Measurements from ENCODE around the gene GPBAR1. TPM values are rescaled to one million over a fixed set of nuclear protein-coding genes. Genes with fewer than 3 reads are reported as not detected.
A peak's percentile ranks its signal among the peaks of the same experiment; 100 is the strongest.

Gene GPBAR1
- total and polyA plus RNA-seq, 2 experiments from 2014 or later = 0.44 TPM; not detected in 1

- TF ChIP-seq POLR2AphosphoS5 (IDR thresholded peaks at IDR 0.05; ENCODE audit: low read depth) = no peak
- no peak for TF ChIP-seq EZH2 (IDR thresholded peaks at IDR 0.05; ENCODE audit: low read depth, unreplicated experiment)
These were observed 37.8 kb upstream of the GPBAR1 start (continued) for GRCh38 chr2:218223046-218223445.

DNA sequence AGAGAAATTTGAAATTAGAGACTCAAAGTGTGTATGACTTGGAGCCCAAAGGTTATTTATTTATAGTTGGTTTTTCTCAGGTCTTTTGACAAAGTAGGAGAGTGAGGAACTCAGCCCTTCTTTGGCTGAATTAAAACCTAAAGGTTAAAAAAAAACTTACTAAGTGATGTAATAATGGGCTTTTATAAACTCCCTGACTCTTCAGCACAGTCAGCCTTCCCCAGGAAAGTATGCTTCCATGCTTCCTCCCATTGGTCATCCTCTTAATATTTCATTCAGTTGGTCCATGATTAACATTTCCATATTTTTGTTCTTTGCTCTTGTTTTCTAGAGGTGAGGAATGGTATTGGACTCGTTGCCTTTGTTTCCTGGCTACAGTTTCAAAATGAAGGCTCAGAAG lies 36.6 kb upstream of the GPBAR1 start:
- H3K36me3 ChIP-seq (ENCODE audit: insufficient read depth) = peaks cover 33% of the 10 kb centered on the region
- Mint-ChIP-seq H3K27me3 (ENCODE audit: insufficient read depth, low read depth, poor library complexity) (no peaks in the 10 kb centered on the region), H3K4me3 (no peak overlapping the region), H3K4me1 (peaks cover 10% of the 10 kb centered on the region), H3K27ac (peak overlapping the region; percentile 62), H3K9me3 (no peaks in the 10 kb centered on the region), H3K36me3 (ENCODE audit: low read depth) (peaks cover 63% of the 10 kb centered on the region)
- no peak overlapping the region for H3K4me3 ChIP-seq
- no peak overlapping the region for H2AFZ ChIP-seq
- H4K20me1 ChIP-seq (replicated peaks; ENCODE audit: insufficient read depth) = peaks cover 84% of the 10 kb centered on the region
- H3K9me2 ChIP-seq (ENCODE audit: insufficient read depth) = no peaks in the 10 kb centered on the region
- H3K27me3 ChIP-seq (ENCODE audit: insufficient read depth) = no peaks in the 10 kb centered on the region
- H3K4me2 ChIP-seq = no peak overlapping the region
- no peak overlapping the region for H3K27ac ChIP-seq (ENCODE audit: low read depth)
- no peaks in the 10 kb centered on the region; the same call in 1 of the 2 replicates for H3F3A ChIP-seq (replicated peaks; ENCODE audit: low read depth)
- peaks cover 16% of the 10 kb centered on the region for H3K4me1 ChIP-seq (ENCODE audit: insufficient read depth)
- TF ChIP-seq JUNB (IDR thresholded peaks at IDR 0.05; ENCODE audit: unreplicated experiment) = no peak
- no peak for TF ChIP-seq NANOG (IDR thresholded peaks at IDR 0.05; ENCODE audit: borderline replicate concordance)
- TF ChIP-seq ZNF331 (CRISPR knock-in tag; IDR thresholded peaks at IDR 0.05; ENCODE audit: low read depth) = no peak
- TF ChIP-seq EZH2 (IDR thresholded peaks at IDR 0.05; ENCODE audit: low read depth, unreplicated experiment) = no peak
- TF ChIP-seq, protein P1, sequence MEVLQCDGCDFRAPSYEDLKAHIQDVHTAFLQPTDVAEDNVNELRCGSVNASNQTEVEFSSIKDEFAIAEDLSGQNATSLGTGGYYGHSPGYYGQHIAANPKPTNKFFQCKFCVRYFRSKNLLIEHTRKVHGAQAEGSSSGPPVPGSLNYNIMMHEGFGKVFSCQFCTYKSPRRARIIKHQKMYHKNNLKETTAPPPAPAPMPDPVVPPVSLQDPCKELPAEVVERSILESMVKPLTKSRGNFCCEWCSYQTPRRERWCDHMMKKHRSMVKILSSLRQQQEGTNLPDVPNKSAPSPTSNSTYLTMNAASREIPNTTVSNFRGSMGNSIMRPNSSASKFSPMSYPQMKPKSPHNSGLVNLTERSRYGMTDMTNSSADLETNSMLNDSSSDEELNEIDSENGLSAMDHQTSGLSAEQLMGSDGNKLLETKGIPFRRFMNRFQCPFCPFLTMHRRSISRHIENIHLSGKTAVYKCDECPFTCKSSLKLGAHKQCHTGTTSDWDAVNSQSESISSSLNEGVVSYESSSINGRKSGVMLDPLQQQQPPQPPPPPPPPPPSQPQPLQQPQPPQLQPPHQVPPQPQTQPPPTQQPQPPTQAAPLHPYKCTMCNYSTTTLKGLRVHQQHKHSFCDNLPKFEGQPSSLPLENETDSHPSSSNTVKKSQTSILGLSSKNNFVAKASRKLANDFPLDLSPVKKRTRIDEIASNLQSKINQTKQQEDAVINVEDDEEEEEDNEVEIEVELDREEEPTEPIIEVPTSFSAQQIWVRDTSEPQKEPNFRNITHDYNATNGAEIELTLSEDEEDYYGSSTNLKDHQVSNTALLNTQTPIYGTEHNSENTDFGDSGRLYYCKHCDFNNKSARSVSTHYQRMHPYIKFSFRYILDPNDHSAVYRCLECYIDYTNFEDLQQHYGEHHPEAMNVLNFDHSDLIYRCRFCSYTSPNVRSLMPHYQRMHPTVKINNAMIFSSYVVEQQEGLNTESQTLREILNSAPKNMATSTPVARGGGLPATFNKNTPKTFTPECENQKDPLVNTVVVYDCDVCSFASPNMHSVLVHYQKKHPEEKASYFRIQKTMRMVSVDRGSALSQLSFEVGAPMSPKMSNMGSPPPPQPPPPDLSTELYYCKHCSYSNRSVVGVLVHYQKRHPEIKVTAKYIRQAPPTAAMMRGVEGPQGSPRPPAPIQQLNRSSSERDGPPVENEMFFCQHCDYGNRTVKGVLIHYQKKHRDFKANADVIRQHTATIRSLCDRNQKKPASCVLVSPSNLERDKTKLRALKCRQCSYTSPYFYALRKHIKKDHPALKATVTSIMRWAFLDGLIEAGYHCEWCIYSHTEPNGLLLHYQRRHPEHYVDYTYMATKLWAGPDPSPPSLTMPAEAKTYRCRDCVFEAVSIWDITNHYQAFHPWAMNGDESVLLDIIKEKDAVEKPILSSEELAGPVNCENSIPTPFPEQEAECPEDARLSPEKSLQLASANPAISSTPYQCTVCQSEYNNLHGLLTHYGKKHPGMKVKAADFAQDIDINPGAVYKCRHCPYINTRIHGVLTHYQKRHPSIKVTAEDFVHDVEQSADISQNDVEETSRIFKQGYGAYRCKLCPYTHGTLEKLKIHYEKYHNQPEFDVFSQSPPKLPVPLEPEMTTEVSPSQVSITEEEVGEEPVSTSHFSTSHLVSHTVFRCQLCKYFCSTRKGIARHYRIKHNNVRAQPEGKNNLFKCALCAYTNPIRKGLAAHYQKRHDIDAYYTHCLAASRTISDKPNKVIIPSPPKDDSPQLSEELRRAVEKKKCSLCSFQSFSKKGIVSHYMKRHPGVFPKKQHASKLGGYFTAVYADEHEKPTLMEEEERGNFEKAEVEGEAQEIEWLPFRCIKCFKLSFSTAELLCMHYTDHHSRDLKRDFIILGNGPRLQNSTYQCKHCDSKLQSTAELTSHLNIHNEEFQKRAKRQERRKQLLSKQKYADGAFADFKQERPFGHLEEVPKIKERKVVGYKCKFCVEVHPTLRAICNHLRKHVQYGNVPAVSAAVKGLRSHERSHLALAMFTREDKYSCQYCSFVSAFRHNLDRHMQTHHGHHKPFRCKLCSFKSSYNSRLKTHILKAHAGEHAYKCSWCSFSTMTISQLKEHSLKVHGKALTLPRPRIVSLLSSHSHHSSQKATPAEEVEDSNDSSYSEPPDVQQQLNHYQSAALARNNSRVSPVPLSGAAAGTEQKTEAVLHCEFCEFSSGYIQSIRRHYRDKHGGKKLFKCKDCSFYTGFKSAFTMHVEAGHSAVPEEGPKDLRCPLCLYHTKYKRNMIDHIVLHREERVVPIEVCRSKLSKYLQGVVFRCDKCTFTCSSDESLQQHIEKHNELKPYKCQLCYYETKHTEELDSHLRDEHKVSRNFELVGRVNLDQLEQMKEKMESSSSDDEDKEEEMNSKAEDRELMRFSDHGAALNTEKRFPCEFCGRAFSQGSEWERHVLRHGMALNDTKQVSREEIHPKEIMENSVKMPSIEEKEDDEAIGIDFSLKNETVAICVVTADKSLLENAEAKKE (CRISPR knock-in tag; IDR thresholded peaks at IDR 0.05) = no peak
- TF ChIP-seq, protein P2, sequence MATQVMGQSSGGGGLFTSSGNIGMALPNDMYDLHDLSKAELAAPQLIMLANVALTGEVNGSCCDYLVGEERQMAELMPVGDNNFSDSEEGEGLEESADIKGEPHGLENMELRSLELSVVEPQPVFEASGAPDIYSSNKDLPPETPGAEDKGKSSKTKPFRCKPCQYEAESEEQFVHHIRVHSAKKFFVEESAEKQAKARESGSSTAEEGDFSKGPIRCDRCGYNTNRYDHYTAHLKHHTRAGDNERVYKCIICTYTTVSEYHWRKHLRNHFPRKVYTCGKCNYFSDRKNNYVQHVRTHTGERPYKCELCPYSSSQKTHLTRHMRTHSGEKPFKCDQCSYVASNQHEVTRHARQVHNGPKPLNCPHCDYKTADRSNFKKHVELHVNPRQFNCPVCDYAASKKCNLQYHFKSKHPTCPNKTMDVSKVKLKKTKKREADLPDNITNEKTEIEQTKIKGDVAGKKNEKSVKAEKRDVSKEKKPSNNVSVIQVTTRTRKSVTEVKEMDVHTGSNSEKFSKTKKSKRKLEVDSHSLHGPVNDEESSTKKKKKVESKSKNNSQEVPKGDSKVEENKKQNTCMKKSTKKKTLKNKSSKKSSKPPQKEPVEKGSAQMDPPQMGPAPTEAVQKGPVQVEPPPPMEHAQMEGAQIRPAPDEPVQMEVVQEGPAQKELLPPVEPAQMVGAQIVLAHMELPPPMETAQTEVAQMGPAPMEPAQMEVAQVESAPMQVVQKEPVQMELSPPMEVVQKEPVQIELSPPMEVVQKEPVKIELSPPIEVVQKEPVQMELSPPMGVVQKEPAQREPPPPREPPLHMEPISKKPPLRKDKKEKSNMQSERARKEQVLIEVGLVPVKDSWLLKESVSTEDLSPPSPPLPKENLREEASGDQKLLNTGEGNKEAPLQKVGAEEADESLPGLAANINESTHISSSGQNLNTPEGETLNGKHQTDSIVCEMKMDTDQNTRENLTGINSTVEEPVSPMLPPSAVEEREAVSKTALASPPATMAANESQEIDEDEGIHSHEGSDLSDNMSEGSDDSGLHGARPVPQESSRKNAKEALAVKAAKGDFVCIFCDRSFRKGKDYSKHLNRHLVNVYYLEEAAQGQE (IDR thresholded peaks at IDR 0.05; ENCODE audit: unreplicated experiment) = no peak
- no peak for TF ChIP-seq CREB1 (CRISPR knock-in tag; IDR thresholded peaks at IDR 0.05; ENCODE audit: low read depth)
- TF ChIP-seq ZNF114 (CRISPR knock-in tag; IDR thresholded peaks at IDR 0.05) = no peak
- TF ChIP-seq, protein P3, sequence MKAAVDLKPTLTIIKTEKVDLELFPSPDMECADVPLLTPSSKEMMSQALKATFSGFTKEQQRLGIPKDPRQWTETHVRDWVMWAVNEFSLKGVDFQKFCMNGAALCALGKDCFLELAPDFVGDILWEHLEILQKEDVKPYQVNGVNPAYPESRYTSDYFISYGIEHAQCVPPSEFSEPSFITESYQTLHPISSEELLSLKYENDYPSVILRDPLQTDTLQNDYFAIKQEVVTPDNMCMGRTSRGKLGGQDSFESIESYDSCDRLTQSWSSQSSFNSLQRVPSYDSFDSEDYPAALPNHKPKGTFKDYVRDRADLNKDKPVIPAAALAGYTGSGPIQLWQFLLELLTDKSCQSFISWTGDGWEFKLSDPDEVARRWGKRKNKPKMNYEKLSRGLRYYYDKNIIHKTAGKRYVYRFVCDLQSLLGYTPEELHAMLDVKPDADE (IDR thresholded peaks at IDR 0.05) = no peak
- no peak for TF ChIP-seq CTCF (conservative IDR thresholded peaks at IDR 0.05; ENCODE audit: low read depth in 2 of 2)
- no peak for TF ChIP-seq EZH2phosphoT487 (IDR thresholded peaks at IDR 0.05; ENCODE audit: unreplicated experiment)
- no peak for TF ChIP-seq STAT1 (IDR thresholded peaks at IDR 0.05; ENCODE audit: unreplicated experiment)
- TF ChIP-seq POLR2AphosphoS5 (IDR thresholded peaks at IDR 0.05; ENCODE audit: low read depth) = no peak
- no peak for ATAC-seq
- DNase-seq (ENCODE audit: low spot score) = no peak
- H3K79me2 ChIP-seq (replicated peaks; ENCODE audit: insufficient read depth) = peaks cover 89% of the 10 kb centered on the region
